ENCODE measurements around the gene HNRNPD.

- no peak for TF ChIP-seq CTCF (conservative IDR thresholded peaks at IDR 0.05; ENCODE audit: low read length)
- TF ChIP-seq EZH2phosphoT487 (IDR thresholded peaks at IDR 0.05; ENCODE audit: borderline replicate concordance) = no peak
Observed at GRCh38 chr4:82367438-82368097, 6.2 kb downstream of the HNRNPD start.
